Pulmonary artery endothelial cell (primary cell): ENCODE measurements around the gene OR9G4. TPM values are rescaled to one million over a fixed set of nuclear protein-coding genes. Genes with fewer than 3 reads are reported as not detected.

Source experiments
- DNase-seq: peaks from one replicate; pipeline ENCODE4 v3.0.0-alpha.2; 2011; ENCODE audit warnings: low read depth, low spot score
- total RNA-seq: library from RNA; depleted of rRNA; stranded (reverse); fragments of >200 nt; gene quantifications from 2 replicates; pipeline ENCODE4 v1.2.3, GENCODE V29; 2014

OR9G4 gene
- not detected in 2 replicates for total RNA-seq

- DNase-seq = no peak
Measured at GRCh38 chr11:56748597-56748996, at the start of gene OR9G4. OR9G4 (minus strand) TSS chr11:56748697; CDS start chr11:56743766, 4,931 bp downstream.

- DNase-seq = peak; percentile 11
Measured at GRCh38 chr11:56783448-56784041, 35.0 kb upstream of the OR9G4 start.

GRCh38 chr11:56782167-56782847 lies 33.8 kb upstream of the OR9G4 start:
- no peak for DNase-seq

- no peak for DNase-seq
Measured at GRCh38 chr11:56776809-56777208, 28.3 kb upstream of the OR9G4 start.

GRCh38 chr11:56764976-56765375 lies 16.5 kb upstream of the OR9G4 start:
- DNase-seq = no peak

GRCh38 chr11:56751480-56751879 lies 3.0 kb upstream of the OR9G4 start:
- no peak for DNase-seq

GRCh38 chr11:56750190-56750589 lies 1.7 kb upstream of the OR9G4 start:
- no peak for DNase-seq

GRCh38 chr11:56740886-56741285 lies 7.6 kb downstream of the OR9G4 start:
- no peak for DNase-seq

GRCh38 chr11:56740107-56740506 lies 8.4 kb downstream of the OR9G4 start:
- no peak for DNase-seq

GRCh38 chr11:56720513-56720912 lies 28.0 kb downstream of the OR9G4 start:
- DNase-seq = no peak

- no peak for DNase-seq
Measured at GRCh38 chr11:56716379-56716854, 32.1 kb downstream of the OR9G4 start.

GRCh38 chr11:56714206-56714605 lies 34.3 kb downstream of the OR9G4 start:
- DNase-seq = no peak

GRCh38 chr11:56706486-56706885 lies 42.0 kb downstream of the OR9G4 start:
- DNase-seq = no peak

- no peak for DNase-seq
Measured at GRCh38 chr11:56705784-56706396, 42.6 kb downstream of the OR9G4 start.

GRCh38 chr11:56700914-56701485 lies 47.5 kb downstream of the OR9G4 start:
- DNase-seq = no peak

- DNase-seq = no peak
Measured at GRCh38 chr11:56700242-56700913, 48.1 kb downstream of the OR9G4 start.

- no peak for DNase-seq
Measured at GRCh38 chr11:56698795-56699194, 49.7 kb downstream of the OR9G4 start, which contains the start of gene OR9G1. OR9G1 (plus strand) TSS chr11:56699095; CDS start chr11:56700388, 1,293 bp downstream.

GRCh38 chr11:56693428-56693827 lies 55.1 kb downstream of the OR9G4 start:
- DNase-seq = no peak
